ENCODE measurements around the gene TMEM255A.
A peak's percentile ranks its signal among the peaks of the same experiment; 100 is the strongest.

Gene TMEM255A

GRCh38 chrX:120228187-120228908 is 82.9 kb downstream of the TMEM255A start:
- Histone ChIP-seq H3K27me3 (replicated peaks; ENCODE audit: control insufficient read depth, insufficient read depth, low read length) (peaks cover 4% of the 10 kb centered on the region), H3K4me3 (ENCODE audit: low read length) (no peak overlapping the region), H3K9ac (ENCODE audit: low read length) (no peak overlapping the region), H3K4me1 (ENCODE audit: control insufficient read depth, insufficient read depth, low read length) (no peaks in the 10 kb centered on the region), H3K36me3 (ENCODE audit: control insufficient read depth, insufficient read depth, low read length, severe bottlenecking) (no peaks in the 10 kb centered on the region), H3K9me3 (ENCODE audit: control insufficient read depth, low read length) (no peaks in the 10 kb centered on the region)
- no peak for DNase-seq (ENCODE audit: low read depth)

- H3K4me1 ChIP-seq (ENCODE audit: control insufficient read depth, insufficient read depth, low read length) = no peaks in the 10 kb centered on the region
- no peak for DNase-seq (ENCODE audit: low read depth)
- H3K36me3 ChIP-seq (ENCODE audit: control insufficient read depth, insufficient read depth, low read length, severe bottlenecking) = no peaks in the 10 kb centered on the region
- no peak overlapping the region for H3K4me3 ChIP-seq (ENCODE audit: low read length)
- H3K9ac ChIP-seq (ENCODE audit: low read length) = no peak overlapping the region
- H3K27me3 ChIP-seq (replicated peaks; ENCODE audit: control insufficient read depth, insufficient read depth, low read length) = peaks cover 4% of the 10 kb centered on the region
- H3K9me3 ChIP-seq (ENCODE audit: control insufficient read depth, low read length) = no peaks in the 10 kb centered on the region
Measured at GRCh38 chrX:120224388-120224787, 86.9 kb downstream of the TMEM255A start.

- peaks cover 4% of the 10 kb centered on the region for H3K27me3 ChIP-seq (replicated peaks; ENCODE audit: control insufficient read depth, insufficient read depth, low read length)
- no peaks in the 10 kb centered on the region for H3K36me3 ChIP-seq (ENCODE audit: control insufficient read depth, insufficient read depth, low read length, severe bottlenecking)
- no peaks in the 10 kb centered on the region for H3K4me1 ChIP-seq (ENCODE audit: control insufficient read depth, insufficient read depth, low read length)
- no peak for DNase-seq (ENCODE audit: low read depth)
- no peak overlapping the region for H3K9ac ChIP-seq (ENCODE audit: low read length)
- H3K9me3 ChIP-seq (ENCODE audit: control insufficient read depth, low read length) = no peaks in the 10 kb centered on the region
- no peak overlapping the region for H3K4me3 ChIP-seq (ENCODE audit: low read length)
Measured at GRCh38 chrX:120223374-120223773, 87.9 kb downstream of the TMEM255A start.

- peak; percentile 77 for DNase-seq (ENCODE audit: low read depth)
Measured at GRCh38 chrX:120213438-120214265, 97.6 kb downstream of the TMEM255A start.

More at GRCh38 chrX:120213438-120214265, 97.6 kb downstream of the TMEM255A start:
- Histone ChIP-seq H3K36me3 (ENCODE audit: control insufficient read depth, insufficient read depth, low read length, severe bottlenecking) (no peaks in the 10 kb centered on the region), H3K4me3 (ENCODE audit: low read length) (no peak overlapping the region), H3K9me3 (ENCODE audit: control insufficient read depth, low read length) (no peaks in the 10 kb centered on the region), H3K9ac (ENCODE audit: low read length) (no peak overlapping the region), H3K27me3 (replicated peaks; ENCODE audit: control insufficient read depth, insufficient read depth, low read length) (peaks cover 4% of the 10 kb centered on the region), H3K4me1 (ENCODE audit: control insufficient read depth, insufficient read depth, low read length) (no peaks in the 10 kb centered on the region)
